Medulla oblongata (tissue), 1 donor: ENCODE results near the gene LRG1.
"Not testable (repeated sequence)": the region's sequence is repeated elsewhere in the genome, so short reads cannot be mapped to it uniquely, and the experiment has no call there.

Experiments
- DNase-seq: peaks from one replicate; pipeline ENCODE4 v3.0.0-alpha.2; 2015; ENCODE audit errors: extremely low spot score

Gene LRG1

DNA sequence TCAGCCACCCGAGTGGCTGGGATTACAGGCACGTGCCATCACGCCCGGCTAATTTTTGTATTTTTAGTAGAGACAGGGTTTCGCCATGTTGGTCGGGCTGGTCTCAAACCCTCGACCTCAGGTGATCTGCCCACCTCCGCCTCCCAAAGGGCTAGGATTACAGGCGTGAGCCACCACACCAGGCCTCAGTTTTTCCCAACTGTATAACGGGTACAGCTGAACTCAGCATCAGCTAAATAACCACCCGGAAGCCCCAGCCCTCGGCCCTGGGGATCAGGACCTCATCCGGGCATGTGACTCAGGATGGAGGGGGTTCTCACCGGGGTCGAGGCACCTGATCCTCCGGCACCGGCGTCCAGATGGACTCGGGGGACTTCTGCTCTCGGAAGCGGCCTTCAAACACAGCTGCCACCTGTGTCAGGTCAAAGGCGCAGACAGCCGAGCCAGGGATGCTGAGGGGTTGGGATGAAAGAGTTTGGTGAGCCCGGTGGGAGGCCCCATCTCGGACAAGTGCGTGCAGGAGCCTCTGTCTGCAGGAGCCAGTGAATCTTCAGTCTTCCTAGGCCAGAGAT, 10.7 kb upstream of the LRG1 start:
- no peak for DNase-seq

DNA sequence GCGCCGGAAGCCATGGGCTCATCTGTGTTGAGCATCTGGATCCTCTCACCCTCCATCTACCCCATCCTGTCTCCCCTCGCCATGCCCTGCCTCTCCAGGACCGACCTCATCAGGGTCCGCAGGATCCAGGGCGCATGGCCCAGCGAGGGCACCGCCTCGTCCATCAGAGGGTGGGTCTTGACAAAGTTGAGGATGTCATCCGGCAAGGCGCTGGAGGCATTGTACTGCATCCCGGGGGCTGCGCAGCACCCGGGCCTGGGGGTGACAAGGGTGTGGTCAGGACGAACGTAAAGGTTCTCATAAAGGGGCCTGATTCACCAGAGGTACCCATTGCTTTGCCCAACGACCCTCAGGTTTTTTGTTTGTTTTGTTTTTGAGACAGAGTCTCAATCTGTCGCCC, 10.2 kb upstream of the LRG1 start:
- DNase-seq: no peak

DNA sequence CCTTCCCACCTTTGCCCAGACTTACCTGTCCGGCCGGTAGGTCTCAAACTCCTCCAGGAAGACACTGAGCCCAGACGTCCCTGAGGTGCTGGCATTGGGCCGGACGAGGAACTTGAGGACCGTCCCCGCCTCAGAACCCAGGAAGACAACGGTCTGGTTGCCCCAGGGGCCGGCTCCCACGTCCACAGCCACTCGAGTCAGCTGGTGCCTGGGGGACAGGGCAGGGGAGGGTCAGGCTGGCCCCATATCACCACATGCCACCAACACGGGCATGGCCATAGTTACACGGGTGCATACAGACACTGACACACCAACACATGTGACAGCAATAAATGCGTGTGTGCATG, 8.4 kb upstream of the LRG1 start:
- DNase-seq: no peak

DNA sequence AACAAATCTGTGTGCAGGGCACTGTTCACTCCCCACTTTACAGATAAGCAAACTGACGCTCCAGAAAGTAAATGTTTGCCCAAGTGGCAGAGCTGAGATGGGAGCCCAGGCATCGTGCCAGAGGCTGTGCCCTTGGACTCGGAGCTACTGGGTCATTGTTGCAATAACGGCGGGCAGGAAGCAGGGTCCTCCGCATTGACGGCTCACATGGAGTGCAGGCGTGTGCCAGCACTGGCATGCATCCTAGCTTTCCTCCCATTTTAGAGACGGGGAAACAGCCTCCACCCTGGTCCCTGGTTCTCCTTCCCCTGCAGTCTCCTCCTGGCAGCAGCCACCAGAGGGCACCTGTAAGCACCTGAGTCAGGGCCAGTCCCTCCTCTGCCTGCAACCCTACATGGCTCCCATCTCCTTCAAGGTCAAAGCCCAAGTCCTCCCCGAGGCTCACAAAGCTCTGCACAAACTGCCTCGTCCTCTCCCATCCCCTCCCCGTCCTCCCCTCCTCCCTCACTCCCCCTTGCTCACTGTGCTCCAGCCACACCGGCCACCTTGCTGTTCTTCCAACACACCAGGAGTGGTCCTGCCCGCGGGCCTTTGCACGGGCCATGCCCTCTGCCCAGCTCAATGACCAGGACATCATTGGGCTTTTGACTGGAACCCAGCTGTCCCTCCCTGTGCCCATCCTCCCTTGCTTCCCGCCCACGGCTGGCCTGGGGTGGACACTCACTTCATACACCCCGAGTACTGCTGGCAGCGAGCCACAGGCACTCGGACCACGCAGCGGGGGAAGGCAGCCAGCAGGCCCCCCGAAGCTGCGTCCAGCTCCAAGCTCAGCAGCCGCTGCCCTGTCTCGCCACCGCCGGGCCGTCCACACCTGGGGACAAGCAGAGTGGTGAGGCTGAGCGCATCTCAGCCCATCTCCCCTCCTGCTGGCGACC, 7.7 kb upstream of the LRG1 start:
- DNase-seq: no peak

DNA sequence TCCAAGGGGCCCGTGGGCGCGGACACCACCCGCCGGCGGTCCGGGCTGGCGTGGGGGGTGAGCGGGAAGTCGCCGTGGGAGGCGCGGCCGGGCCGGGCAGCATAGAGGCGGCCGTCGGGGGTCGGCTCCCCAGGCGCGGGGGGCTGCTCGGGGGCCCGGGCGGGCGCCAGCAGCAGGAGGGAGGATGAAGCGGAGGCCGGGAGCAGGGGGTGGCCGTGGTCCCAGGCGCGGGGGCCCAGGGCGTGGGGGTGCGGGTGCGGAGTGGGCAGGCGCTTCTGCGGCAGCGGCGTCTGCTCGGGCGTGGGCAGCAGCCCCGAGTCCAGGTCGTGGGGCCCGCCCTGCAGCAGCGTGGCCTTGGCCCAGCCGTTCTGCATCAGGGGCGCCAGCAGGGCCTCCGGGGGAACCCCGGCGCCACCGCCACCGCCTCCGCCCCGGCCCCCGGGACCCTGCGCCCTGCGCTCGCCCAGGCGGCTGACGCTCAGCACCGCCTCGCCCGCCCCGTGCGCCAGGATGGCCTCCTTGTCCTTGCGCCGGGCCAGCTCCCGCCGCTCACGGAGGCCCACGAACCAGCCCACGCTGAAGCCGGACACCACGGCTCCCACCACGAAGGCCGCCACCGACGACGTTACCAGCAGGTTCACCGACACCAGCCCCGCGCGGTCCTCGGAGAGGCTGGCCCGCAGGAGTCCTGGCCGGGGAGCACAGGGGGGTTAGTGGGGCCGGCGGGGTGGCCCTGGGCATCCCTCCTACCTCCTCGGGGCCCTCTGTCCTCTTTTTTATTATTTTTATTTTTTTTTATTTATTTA, 4.2 kb upstream of the LRG1 start:
- no peak for DNase-seq

DNA sequence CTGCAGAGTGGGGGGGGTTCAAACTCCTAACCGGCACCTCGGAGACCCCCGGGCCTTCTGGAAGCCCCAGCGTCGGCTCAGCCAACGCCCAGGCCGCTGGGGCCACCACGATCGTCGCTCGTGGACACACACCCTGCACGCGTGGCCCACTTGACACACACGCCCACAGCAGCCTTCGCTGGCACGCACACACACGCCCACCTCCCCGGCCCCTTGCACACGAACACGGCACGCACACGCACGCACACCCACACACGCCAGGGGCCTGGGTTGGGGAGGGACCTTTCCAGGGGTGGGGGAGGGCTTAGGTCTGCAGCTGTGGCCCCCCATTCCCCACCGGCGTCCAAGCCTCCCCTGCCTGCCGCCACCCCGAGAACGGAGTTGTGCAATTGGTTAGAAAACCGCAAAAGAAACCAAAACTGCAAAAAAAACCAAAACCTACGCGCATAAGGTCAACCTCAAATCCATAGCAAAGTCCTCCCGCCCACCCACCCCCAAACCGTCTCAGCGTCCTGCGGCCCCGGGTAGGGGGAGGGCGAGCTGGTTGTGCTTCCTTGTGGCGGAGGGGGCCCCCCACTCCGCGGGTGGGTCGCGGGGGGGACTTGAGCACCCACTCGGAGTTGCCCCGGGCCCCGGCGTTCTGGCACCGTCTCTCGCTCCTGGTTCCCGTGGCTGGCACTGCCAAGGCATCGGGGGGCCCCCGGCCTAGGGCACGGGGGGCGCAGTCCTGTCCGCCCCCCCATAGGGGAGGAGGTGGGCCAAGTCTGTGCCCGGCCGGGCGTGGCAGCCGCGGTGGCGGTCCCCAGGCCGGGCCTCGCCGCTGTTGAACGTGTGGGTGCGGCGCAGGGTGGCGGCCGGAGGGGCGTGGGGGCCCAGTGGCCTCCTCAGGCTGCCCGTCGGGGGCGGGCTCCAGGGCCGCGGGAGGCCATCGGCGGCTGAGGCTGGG, 3.3 kb upstream of the LRG1 start:
- DNase-seq: no peak

DNA sequence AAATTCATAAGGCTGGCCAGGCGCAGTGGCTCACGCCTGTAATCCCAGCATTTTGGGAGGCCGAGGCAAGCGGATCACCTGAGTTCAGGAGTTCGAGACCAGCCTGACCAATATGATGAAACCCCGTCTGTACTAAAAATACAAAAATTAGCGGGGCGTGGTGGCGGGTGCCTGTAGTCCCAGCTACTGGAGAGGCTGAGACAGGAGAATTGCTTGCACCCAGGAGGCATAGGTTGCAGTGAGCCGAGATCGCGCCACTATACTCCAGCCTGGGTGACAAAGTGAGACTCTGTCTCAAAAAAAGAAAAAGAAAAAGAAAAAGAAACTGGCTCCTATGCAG, 1.9 kb upstream of the LRG1 start:
- not testable (repeated sequence) for DNase-seq

DNA sequence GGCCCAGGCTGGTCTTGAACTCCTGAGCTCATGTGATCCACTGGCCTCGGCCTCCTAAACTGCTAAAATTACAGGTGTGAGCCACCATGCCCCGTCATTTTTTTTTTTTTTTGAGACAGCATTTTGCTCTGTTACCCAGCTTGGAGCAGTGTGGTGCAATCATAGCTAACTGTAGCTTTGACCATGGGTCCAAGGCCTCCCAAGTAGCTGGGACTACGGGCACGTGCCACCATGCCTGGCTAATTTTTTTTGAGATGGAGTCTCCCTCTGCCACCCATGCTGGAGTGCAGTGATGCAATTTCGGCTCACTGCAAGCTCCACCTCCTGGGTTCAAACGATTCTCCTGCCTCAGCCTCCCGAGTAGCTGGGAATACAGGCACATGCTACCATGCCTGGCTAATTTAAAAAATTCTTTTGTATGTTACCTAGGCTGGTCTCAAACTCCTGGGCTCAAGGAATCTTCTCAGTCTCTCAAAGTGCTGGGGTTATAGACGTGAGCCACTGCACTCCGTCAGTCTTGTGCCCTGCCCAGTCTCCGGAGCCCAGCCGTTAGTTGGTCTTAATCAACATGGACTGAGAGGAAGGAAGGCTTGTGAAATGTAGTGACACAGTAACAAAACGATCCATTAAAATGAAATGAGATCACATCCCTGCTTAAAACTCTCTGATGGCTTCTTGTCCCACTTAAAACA, 1.4 kb upstream of the LRG1 start:
- no peak for DNase-seq

DNA sequence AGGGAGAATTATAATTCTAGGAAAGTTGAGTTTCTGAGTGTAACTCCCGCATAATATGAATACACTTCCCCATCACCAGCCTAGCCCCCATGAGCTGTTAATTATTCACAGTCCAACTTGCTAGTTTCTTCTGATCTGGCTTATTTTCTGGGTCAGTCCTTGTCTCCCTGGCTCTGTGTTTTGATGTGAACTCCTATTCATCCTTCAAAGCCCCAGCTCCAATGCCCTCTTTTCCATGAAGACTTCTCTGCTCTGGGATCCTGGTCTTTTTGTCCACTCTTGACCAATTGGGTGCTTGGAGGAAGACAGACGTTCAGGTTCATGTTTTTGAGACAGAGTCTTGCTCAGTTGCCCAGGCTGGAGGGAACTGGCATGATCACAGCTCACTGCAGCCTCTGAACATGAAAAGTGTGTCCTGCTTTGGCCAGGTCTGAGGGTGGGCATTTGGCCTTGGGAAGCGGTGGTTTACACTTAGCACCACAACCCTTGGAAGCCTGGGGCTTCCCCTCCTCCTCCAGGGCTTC, 605 bp downstream of the LRG1 start:
- DNase-seq: no peak

DNA sequence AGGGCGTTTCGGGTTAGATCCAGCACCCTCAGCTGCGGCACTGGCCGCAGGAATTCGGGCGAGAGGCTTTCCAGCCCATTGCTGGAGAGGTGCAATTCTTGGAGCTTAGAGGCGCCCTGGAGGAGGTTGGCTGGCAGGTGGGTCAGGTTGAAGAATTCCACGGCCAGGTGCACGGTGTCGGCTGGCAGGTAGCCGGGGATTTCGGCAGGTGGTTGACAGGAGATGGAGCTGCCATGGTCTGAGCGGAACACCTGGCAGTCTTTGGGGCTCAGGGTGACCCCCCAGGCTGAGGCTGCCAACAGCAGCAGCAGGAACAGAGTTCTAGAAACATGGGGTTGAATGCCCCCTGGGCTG, 1.3 kb downstream of the LRG1 start:
- no peak for DNase-seq

DNA sequence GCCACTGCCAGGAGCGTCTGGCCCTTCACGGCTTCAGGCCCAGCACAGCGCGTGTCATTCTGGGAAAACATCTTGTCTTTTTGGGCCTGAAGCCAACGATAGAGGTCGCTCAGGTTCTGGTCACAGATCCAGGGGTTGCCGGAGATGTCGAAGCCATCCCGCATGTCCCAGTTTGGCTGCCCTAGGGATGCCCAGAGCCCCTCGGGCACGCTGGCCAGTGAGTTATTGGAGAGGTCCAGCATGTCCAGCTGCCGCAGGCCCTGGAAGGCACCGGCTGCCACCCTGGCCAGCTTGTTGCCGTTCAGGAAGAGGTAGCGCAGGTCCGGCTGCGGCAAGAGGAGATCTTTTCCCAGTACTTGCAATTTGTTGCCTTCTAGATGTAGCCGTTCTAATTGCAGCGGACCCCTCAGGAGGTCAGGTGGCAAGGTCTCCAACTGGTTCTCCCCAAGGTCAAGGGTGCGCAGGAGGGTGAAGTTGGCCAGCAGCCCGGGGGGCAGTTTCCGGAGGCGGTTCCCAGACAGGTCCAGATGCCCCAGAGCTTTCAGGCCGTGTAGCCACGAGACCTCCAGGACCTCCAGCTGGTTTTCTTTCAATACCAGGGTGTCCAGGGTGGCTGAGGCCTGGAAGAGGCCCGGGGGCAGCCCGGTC, 1.8 kb downstream of the LRG1 start:
- no peak for DNase-seq

DNA sequence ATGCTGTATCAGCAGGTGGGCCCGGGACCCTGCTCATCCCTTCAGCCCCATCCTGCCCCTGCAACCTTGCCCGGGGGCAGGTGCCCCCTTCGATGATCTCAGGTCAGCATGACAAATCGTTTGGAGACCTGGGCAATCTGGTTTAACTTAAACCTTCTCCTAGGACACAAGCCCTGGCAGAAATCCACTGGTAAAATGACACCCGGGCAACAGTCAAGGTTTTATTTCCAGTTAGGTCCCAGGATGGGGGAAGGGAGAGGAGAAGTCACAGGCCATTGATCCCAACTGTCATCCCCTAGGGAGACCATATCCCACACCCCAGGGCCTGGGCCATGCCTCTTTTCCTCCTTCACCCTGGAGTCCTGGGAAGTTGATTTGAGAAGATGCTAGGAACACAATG, 3.0 kb downstream of the LRG1 start:
- DNase-seq: no peak

DNA sequence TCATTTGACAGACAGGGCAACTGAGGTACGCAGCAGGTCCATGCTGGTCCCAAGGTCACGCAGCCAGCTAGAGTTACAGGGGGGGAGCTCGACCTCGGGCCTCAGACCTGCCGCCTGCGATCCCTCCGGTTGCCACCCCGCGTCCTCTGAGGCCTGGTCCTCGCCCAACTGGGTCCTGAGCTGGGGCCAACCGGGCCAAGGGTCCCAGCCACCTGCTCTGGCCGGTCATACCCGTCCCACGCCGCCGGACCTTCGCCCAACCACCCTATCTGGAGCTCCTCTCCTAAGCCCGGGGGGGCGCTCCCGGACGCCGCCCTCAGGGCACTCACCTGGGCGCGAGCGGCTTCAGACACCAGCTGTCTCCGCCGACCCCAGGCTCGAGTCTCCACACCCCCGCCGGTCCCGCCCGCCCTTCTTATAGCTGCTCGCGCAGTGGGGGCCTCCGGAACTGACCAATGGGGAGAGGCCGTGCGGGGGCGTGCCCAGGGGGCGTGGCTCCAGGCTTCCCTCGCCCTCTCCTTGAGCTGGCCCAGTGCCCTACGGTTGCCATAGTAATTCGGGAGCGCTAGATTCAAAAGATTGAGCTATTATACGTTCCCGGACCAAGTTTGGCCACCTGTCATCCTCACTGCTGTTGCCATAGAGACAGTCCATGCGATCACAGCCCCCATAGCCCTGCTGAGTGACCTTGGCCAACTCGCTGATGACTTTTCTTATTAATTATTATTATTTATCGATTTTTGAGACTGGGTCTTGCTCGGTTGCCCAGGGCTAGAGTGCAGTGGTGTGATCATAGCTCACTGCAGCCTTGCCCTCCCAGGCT, 4.8 kb downstream of the LRG1 start, which contains the start of gene PLIN5:
Gene PLIN5, minus strand, starts transcription at position 389 of the 823 bp plus-strand sequence. CDS start 1,150 bp downstream, outside the sequence.
- peak; percentile 33 for DNase-seq

DNA sequence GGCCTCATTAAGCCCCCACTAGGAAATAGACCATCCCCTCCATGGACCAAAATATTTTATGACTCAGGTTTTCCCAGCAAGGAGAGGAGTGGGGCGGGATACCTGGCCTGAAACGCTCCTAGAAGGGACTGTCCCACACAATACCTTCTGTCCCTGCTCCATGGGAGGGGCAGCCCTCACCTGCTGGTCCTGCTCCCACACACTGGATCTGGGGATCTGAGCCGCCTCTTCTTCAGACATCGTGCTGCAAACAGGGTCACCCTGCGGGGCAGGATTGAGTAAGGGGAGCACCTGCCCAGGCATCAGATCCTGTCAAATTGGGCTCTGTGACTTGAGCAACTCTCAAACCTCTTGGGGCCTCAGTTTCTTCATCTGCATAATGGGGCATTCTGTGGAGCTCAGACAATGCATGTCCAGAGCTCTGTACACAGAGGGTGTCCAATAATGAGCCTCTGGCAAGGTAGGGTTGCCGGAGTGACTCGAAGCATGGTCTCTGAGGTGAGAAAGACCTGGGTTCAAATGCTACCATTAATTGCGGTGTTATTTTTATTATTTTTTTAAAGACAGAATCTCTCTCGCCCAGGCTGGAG, 5.9 kb downstream of the LRG1 start:
- DNase-seq: no peak

DNA sequence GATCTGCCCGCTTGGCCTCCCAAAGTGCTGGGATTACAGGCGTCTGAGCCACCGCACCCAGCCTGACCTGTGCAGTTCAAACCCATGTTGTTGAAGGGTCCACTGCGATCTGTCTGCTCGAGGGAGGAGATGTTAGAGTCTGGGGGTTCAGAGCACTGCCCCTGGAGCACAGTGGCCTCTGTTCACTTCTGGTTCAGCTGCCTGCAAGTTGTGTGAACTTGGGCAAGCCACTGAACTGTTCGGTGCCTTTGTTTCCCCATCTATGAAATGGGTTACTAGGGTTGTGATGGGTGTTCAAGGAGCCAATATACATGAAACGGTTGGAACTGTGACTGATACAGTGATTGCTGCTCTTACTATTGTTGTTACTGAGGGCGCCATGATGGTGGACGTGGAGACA, 6.5 kb downstream of the LRG1 start:
- no peak for DNase-seq

DNA sequence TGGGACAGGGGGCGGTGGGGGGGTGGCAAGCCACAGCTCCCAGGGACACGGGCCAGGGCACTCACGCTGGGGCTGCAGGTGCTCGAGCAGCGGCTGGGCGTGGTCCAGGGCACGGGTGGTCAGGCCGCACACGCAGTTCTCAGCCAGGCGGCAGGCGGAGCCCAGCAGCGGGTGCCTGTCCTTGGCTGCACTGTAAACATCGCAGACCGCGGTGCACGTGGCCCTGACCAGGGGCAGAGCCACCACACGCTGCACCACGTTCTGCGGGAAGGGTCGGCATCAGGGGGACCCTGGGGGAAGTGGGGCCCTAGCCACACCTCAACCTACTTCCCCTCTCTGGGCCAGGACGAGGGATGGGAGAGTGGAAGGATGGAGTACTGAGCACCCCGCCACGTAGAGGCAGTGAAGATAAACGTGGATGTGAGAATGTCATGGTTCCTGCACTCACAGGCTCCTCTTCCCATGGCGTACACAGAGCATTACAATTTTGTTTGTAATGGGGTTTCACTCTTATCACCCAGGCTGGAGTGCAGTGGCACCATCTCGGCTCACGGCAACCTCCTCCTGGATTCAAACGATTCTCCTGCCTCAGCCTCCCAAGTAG, 8.2 kb downstream of the LRG1 start:
- no peak for DNase-seq

DNA sequence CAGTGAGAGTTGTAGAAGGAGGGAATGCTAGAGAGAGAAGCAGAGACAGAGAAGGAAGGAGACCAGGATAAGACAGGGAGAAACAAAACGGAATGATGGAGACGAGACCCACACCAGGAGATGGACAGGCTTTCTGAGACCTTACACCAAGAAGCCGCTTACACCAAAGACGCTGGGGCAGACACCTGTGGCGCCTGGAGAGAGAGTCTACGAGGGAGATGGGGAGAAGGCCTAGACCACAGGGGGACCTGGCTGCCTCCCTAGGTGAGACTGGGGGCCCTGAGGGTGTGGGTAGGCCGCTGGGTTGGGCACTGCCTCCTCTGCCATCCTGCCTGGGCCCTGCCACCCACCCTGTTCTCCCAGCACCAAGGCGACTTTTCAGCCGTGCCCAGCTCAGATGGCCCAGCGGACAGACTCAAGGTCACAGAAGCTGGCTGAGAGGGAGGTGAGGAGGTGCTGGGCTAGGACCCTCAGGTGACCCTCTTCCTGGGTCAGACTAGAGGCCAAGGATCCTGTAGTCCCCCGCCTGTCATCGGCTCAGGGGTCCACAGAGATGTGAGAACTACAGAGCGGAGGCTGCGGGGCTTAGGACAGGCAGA, 9.8 kb downstream of the LRG1 start:
- no peak for DNase-seq

DNA sequence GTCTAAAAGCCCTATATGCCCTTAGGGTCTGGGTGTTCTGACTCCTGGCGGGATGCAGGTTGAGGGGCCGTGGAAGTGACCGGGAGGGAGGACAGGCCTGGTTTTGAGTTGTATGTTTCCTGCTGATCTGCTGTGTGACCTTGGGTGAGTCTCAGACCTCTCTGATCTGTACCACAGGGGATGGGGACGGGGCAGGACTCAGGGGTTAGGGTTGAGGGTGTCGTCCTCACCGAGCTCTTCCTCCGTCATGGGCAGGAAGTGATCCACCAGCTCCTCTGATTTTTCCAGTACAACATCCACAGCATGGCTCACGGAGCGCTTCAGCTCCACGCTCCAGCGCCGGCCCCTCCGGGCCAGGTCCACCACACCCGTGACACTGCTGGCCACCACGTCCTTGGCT, 11.0 kb downstream of the LRG1 start:
- no peak for DNase-seq
